Mesendoderm (in vitro differentiated cells): ENCODE data around the gene SUN5.

Source experiments
- DNase-seq: peaks from one replicate; pipeline ENCODE4 v3.0.0; 2013
- H2AK5ac ChIP-seq: 2 replicates; pipeline ENCODE4 v1.6.1; 2013; ENCODE audit warnings: low read length, inconsistent platforms
- H2BK120ac ChIP-seq: 2 replicates; pipeline ENCODE4 v1.6.1; 2013; ENCODE audit warnings: low read depth, mild to moderate bottlenecking, low read length, moderate library complexity, mixed read lengths
- H2BK15ac ChIP-seq: replicated peaks from 2 replicates; pipeline ENCODE4 v1.6.1; 2013; ENCODE audit warnings: low read depth, mild to moderate bottlenecking, moderate library complexity
- H2BK5ac ChIP-seq: 2 replicates; pipeline ENCODE4 v1.6.1; 2013; ENCODE audit warnings: low read length, inconsistent platforms
- H3K18ac ChIP-seq: 2 replicates; pipeline ENCODE4 v1.6.1; 2013; ENCODE audit warnings: mild to moderate bottlenecking, low read length, mixed read lengths
- H3K23ac ChIP-seq: one replicate; pipeline ENCODE4 v1.6.1; 2013; ENCODE audit warnings: low read length
- H3K27ac ChIP-seq: 2 replicates; pipeline ENCODE4 v1.5.1; 2013; ENCODE audit warnings: low read depth, mild to moderate bottlenecking, inconsistent platforms, low read length, moderate library complexity
- H3K27me3 ChIP-seq: 2 replicates; pipeline ENCODE4 v1.6.1; 2013; ENCODE audit warnings: low read length, control low read depth, mild to moderate bottlenecking, inconsistent platforms; ENCODE audit not compliant: insufficient read depth, poor library complexity
- H3K36me3 ChIP-seq: 2 replicates; pipeline ENCODE4 v1.6.1; 2013; ENCODE audit warnings: low read length, inconsistent platforms; ENCODE audit not compliant: control insufficient read depth, insufficient read depth
- H3K4ac ChIP-seq: one replicate; pipeline ENCODE4 v1.6.1; 2013; ENCODE audit warnings: low read depth, mild to moderate bottlenecking, low read length, moderate library complexity
- H3K4me1 ChIP-seq: 2 replicates; pipeline ENCODE4 v1.6.1; 2013; ENCODE audit warnings: low read depth, low read length, inconsistent platforms; ENCODE audit not compliant: control insufficient read depth
- H3K4me2 ChIP-seq: 2 replicates; pipeline ENCODE4 v1.6.1; 2013; ENCODE audit warnings: low read length
- H3K4me3 ChIP-seq: 2 replicates; pipeline ENCODE4 v1.5.1; 2013; ENCODE audit warnings: mild to moderate bottlenecking, low read length
- H3K56ac ChIP-seq: one replicate; pipeline ENCODE4 v1.6.1; 2013; ENCODE audit warnings: low read length
- H3K79me1 ChIP-seq: 2 replicates; pipeline ENCODE4 v1.6.1; 2013; ENCODE audit warnings: low read length, inconsistent platforms
- H3K79me2 ChIP-seq: 2 replicates; pipeline ENCODE4 v1.6.1; 2013; ENCODE audit warnings: mild to moderate bottlenecking, low read length; ENCODE audit not compliant: control insufficient read depth, insufficient read depth
- H3K9ac ChIP-seq: 2 replicates; pipeline ENCODE4 v1.6.1; 2013; ENCODE audit warnings: low read length, inconsistent platforms
- H4K5ac ChIP-seq: one replicate; pipeline ENCODE4 v1.6.1; 2013; ENCODE audit warnings: low read length
- H4K8ac ChIP-seq: one replicate; pipeline ENCODE4 v1.6.1; 2013; ENCODE audit warnings: low read depth, mild to moderate bottlenecking, control low read depth, low read length, moderate library complexity
- WGBS: extraction: QIAGEN DNeasy Blood & Tissue Kit; methylation state at CpG from one replicate; pipeline ENCODE4 v1.1.7; 2013; ENCODE audit warnings: low lambda C conversion rate, missing lambda C conversion rate; ENCODE audit not compliant: insufficient coverage; ENCODE audit errors: extremely low coverage; 5-methylcytosine and 5-hydroxymethylcytosine counted together

SUN5 gene

DNA sequence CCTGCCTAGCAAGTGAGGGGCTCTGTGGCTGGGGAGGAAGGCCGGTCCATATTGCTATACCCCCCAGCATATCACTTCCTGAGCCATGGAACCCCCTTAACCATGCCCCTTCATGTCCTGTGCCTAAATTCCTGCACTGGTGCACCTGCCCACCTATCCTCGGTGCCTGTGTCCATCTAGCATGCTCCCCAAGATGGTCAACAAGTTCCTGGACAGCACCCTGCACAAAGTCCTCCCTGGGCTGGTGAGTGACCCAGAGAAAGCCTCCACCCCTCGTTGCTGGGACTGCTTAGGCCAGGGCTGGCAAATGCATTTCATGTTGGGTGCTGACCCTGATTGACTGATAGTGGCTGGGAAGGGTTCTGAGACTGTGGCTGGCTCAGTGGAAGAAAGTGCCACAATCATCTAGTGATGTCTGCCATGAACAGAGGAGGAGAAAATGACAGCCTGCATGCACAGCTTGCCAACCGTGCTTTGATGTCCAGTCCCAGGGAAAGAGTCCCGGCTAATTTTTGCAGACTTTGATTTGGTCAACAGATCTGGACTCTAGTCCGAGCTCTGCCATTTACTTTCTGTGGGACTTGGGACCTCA lies 30.8 kb upstream of the SUN5 start:
- no peak for DNase-seq
- H3K4me3 ChIP-seq: no peak overlapping the region
- H3K9ac ChIP-seq: no peak overlapping the region
- H3K27ac ChIP-seq: no peak overlapping the region
- no peak overlapping the region for H2BK120ac ChIP-seq
- no peaks in the 10 kb centered on the region for H3K4me1 ChIP-seq
- H2BK5ac ChIP-seq: no peak overlapping the region
- H3K56ac ChIP-seq: no peak overlapping the region
- H2AK5ac ChIP-seq: no peak overlapping the region
- no peak overlapping the region for H4K8ac ChIP-seq
- no peak overlapping the region for H3K4me2 ChIP-seq
- WGBS: no CpG with 5 or more reads among the region's 6 CpGs
- H3K4ac ChIP-seq: no peak overlapping the region
- H3K79me1 ChIP-seq: no peaks in the 10 kb centered on the region
- no peaks in the 10 kb centered on the region for H3K79me2 ChIP-seq
- H3K36me3 ChIP-seq: no peaks in the 10 kb centered on the region
- no peak overlapping the region for H4K5ac ChIP-seq
- no peak overlapping the region for H3K23ac ChIP-seq
- no peak overlapping the region for H2BK15ac ChIP-seq
- H3K18ac ChIP-seq: no peak overlapping the region
- H3K27me3 ChIP-seq: no peaks in the 10 kb centered on the region

DNA sequence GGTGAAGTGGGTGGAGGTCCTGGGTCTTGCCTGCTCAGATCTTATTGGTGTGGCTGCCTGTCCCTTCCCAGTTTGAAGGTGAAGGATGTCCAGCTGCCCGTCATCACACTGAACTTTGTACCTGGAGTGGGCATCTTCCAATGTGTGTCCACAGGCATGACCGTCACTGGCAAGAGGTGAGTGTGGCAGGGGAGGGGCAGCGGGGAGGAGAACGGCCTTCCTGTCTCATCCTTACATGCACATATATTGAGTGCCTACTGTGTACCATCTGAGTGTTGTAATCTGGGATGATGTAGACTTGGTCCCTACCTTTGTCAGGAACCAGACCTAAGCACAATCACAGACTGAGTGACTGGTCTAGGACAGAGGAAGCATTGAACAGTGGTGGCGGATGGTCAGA lies 29.9 kb upstream of the SUN5 start:
- H2BK120ac ChIP-seq: no peak overlapping the region
- no CpG with 5 or more reads among the region's 5 CpGs for WGBS

DNA sequence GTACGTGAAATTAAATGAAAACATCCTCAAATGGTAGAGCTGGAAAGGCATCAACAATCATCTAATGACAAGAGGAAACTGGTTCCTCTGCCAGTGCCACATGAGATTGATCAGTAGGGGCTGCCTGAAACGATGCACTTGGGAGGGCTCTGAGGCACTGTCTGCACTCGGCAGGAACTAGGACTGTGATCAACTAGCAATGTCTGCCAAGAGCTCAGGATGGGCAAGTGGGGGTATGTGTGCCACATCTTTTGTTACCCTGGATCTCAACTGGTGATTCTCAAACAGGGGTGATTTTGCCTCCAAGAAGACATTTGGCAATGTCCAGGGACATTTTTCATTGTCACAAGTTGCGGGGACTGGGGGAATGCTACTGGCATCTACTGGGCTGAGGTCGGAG lies 29.1 kb upstream of the SUN5 start:
- Histone ChIP-seq H3K4me3 (no peak overlapping the region), H3K56ac (no peak overlapping the region), H3K23ac (no peak overlapping the region), H4K8ac (no peak overlapping the region), H3K18ac (no peak overlapping the region), H2BK5ac (no peak overlapping the region), H4K5ac (no peak overlapping the region), H3K4ac (no peak overlapping the region), H3K79me2 (no peaks in the 10 kb centered on the region), H2BK15ac (no peak overlapping the region), H3K36me3 (no peaks in the 10 kb centered on the region), H2BK120ac (no peak overlapping the region), H3K9ac (no peak overlapping the region), H3K4me2 (no peak overlapping the region), H3K4me1 (no peaks in the 10 kb centered on the region), H2AK5ac (no peak overlapping the region), H3K27me3 (no peaks in the 10 kb centered on the region), H3K27ac (no peak overlapping the region), H3K79me1 (no peaks in the 10 kb centered on the region)
- no peak for DNase-seq
- WGBS: no CpG with 5 or more reads among the region's 5 CpGs

More for the DNA sequence above, 29.9 kb upstream of the SUN5 start:
- Histone ChIP-seq H2BK15ac (no peak overlapping the region), H3K79me1 (no peaks in the 10 kb centered on the region), H3K56ac (no peak overlapping the region), H4K8ac (no peak overlapping the region), H3K79me2 (no peaks in the 10 kb centered on the region), H2BK5ac (no peak overlapping the region), H3K36me3 (no peaks in the 10 kb centered on the region), H3K4me2 (no peak overlapping the region), H3K4me3 (no peak overlapping the region), H3K4me1 (no peaks in the 10 kb centered on the region), H4K5ac (no peak overlapping the region), H3K18ac (no peak overlapping the region), H3K27me3 (no peaks in the 10 kb centered on the region), H2AK5ac (no peak overlapping the region), H3K27ac (no peak overlapping the region), H3K9ac (no peak overlapping the region), H3K23ac (no peak overlapping the region), H3K4ac (no peak overlapping the region)
- DNase-seq: no peak

DNA sequence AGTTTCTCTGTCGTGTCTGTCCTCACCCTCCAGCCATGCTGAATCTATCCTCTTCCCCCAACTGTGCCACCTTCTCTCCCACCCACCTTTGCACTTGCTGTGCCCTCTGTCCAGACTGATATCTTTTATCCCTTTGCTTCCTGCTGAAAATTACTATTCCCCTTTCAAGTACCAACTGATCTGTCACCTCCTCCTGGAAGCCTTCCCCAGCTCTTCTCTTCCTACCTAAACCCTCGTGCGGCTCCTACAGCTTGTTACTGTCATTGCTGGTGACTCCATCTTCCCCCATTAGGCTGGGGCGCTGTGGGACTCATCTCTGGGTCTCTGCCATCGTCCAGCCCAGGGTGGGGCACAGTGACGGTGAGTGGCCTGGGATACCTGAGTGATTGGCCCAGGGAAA lies 28.3 kb upstream of the SUN5 start:
- Histone ChIP-seq H3K27ac (no peak overlapping the region), H3K23ac (no peak overlapping the region), H2AK5ac (no peak overlapping the region), H2BK120ac (no peak overlapping the region), H3K4ac (no peak overlapping the region), H3K18ac (no peak overlapping the region), H3K4me2 (no peak overlapping the region), H3K9ac (no peak overlapping the region), H3K4me1 (no peaks in the 10 kb centered on the region), H3K4me3 (no peak overlapping the region), H3K36me3 (no peaks in the 10 kb centered on the region), H2BK15ac (no peak overlapping the region), H4K8ac (no peak overlapping the region), H3K27me3 (no peaks in the 10 kb centered on the region), H3K79me2 (no peaks in the 10 kb centered on the region), H4K5ac (no peak overlapping the region), H3K56ac (no peak overlapping the region), H2BK5ac (no peak overlapping the region), H3K79me1 (no peaks in the 10 kb centered on the region)
- WGBS: no CpG with 5 or more reads among the region's 6 CpGs
- no peak for DNase-seq

DNA sequence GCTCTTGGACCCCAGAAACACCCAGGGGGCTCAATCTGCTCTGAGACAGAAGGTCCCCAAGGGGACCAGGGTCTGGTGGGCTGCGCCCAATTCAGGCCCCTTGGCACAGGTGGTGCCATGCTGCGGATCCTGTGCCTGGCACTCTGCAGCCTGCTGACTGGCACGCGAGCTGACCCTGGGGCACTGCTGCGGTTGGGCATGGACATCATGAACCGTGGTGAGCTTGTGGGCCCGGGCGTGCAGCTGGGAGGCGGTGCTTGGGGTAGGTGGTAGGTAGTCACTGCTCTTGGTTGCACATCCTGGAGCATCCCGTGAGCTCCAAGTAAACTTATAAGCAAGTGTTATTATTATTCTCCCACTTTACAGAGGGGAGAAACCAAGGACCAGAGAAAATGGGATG lies 27.3 kb upstream of the SUN5 start, which contains the start of gene BPIFB6:
BPIFB6 (plus strand) TSS at position 118 of the 400 bp plus-strand sequence; CDS start at position 118, 0 bp downstream.
- Histone ChIP-seq H4K5ac (no peak within 1 kb of the TSS), H3K18ac (no peak within 1 kb of the TSS), H4K8ac (no peak within 1 kb of the TSS), H3K27ac (no peak within 1 kb of the TSS), H2BK120ac (no peak within 1 kb of the TSS), H3K4me3 (no peak within 1 kb of the TSS), H3K36me3 (no peaks in the 10 kb centered on the region), H3K79me2 (no peaks in the 10 kb centered on the region), H3K4me1 (no peaks in the 10 kb centered on the region), H3K23ac (no peak within 1 kb of the TSS), H3K4ac (no peak within 1 kb of the TSS), H3K56ac (no peak within 1 kb of the TSS), H3K9ac (no peak within 1 kb of the TSS), H2BK15ac (no peak within 1 kb of the TSS), H3K79me1 (no peaks in the 10 kb centered on the region), H3K4me2 (no peak within 1 kb of the TSS), H2AK5ac (no peak within 1 kb of the TSS), H3K27me3 (no peaks in the 10 kb centered on the region), H2BK5ac (no peak within 1 kb of the TSS)
- WGBS: no CpG with 5 or more reads among the region's 10 CpGs
- no peak for DNase-seq

DNA sequence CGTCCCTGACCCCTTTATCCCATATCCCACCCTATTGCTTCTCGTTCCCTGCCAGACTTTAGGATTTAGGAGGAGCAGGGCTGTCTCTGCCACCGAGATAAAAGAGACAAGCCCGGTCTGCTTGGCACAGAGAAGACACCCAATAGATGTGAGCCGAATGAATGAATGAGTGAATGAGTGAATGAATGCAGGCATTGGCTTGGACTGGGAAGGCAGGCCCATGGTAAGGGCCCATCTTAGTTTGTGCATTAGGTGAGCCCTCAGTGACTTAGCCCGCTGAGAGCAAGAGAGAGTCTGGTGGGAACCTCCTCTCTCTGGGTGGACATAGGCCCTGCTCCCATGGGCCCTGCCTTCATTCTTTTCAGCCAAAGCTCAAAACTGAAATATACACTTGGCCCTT lies 26.3 kb upstream of the SUN5 start:
- Histone ChIP-seq H4K8ac (no peak overlapping the region), H2AK5ac (no peak overlapping the region), H3K4me2 (no peak overlapping the region), H3K4me3 (no peak overlapping the region), H3K56ac (no peak overlapping the region), H3K9ac (no peak overlapping the region), H3K27me3 (no peaks in the 10 kb centered on the region), H3K79me2 (no peaks in the 10 kb centered on the region), H4K5ac (no peak overlapping the region), H3K18ac (no peak overlapping the region), H3K4ac (no peak overlapping the region), H3K36me3 (no peaks in the 10 kb centered on the region), H2BK15ac (no peak overlapping the region), H2BK5ac (no peak overlapping the region), H3K27ac (no peak overlapping the region), H3K79me1 (no peaks in the 10 kb centered on the region), H3K4me1 (no peaks in the 10 kb centered on the region), H3K23ac (no peak overlapping the region), H2BK120ac (no peak overlapping the region)
- no peak for DNase-seq
- no CpG with 5 or more reads among the region's 6 CpGs for WGBS
